Measurements from ENCODE around the gene BACH2. TPM values are rescaled to one million over a fixed set of nuclear protein-coding genes. Genes with fewer than 3 reads are reported as not detected.
"Not testable (repeated sequence)": the region's sequence is repeated elsewhere in the genome, so short reads cannot be mapped to it uniquely, and the experiment has no call there.

BACH2 gene
- polyA plus RNA-seq, 1 donor = 11.4 TPM

- DNase-seq = no peak
Measured at GRCh38 chr6:90214461-90214860, 82.2 kb downstream of the BACH2 start.

GRCh38 chr6:90212274-90212673 lies 84.4 kb downstream of the BACH2 start:
- no peak for DNase-seq

GRCh38 chr6:90209527-90209926 lies 87.1 kb downstream of the BACH2 start:
- DNase-seq = no peak

GRCh38 chr6:90208690-90209089 lies 88.0 kb downstream of the BACH2 start:
- not testable (repeated sequence) for DNase-seq

- no peak for DNase-seq
Measured at GRCh38 chr6:90204327-90205056, 92.2 kb downstream of the BACH2 start.

GRCh38 chr6:90203672-90204071 lies 93.0 kb downstream of the BACH2 start:
- no peak for DNase-seq

- no peak for DNase-seq
Measured at GRCh38 chr6:90202156-90202555, 94.5 kb downstream of the BACH2 start.

GRCh38 chr6:90199900-90200299 lies 96.7 kb downstream of the BACH2 start:
- no peak for DNase-seq

GRCh38 chr6:90198758-90199425 lies 97.8 kb downstream of the BACH2 start:
- DNase-seq = no peak

- DNase-seq = no peak
Measured at GRCh38 chr6:90197854-90198496, 98.7 kb downstream of the BACH2 start.

GRCh38 chr6:90195094-90195829 lies 101.4 kb downstream of the BACH2 start:
- DNase-seq = no peak

GRCh38 chr6:90194371-90194841 lies 102.2 kb downstream of the BACH2 start:
- DNase-seq = no peak

- no peak for DNase-seq
Measured at GRCh38 chr6:90193359-90193758, 103.3 kb downstream of the BACH2 start.

- DNase-seq = no peak
Measured at GRCh38 chr6:90192857-90193256, 103.8 kb downstream of the BACH2 start.

- DNase-seq = no peak
Measured at GRCh38 chr6:90190752-90191395, 105.8 kb downstream of the BACH2 start.

GRCh38 chr6:90190131-90190530 lies 106.5 kb downstream of the BACH2 start:
- no peak for DNase-seq

- DNase-seq = no peak
Measured at GRCh38 chr6:90187437-90188121, 109.1 kb downstream of the BACH2 start.

- no peak for DNase-seq
Measured at GRCh38 chr6:90186637-90187371, 109.8 kb downstream of the BACH2 start.

- no peak for DNase-seq
Measured at GRCh38 chr6:90186026-90186425, 110.6 kb downstream of the BACH2 start.

Measured in left kidney (tissue), 2 donors.